Activated naive CD8-positive, alpha-beta T cell treated with anti-CD3 and anti-CD28 coated beads, Interleukin-2, amount 50 U/mL, for 24 hours (primary cell): ENCODE measurements around the gene KRTAP5-6.
A peak's percentile ranks its signal among the peaks of the same experiment; 100 is the strongest.

ENCODE experiments used
- ATAC-seq: fragments of 150-1000 bp; cut with Tn5 transposase; one replicate; pipeline ENCODE4 v1.10.0; 2021
- DNase-seq: peaks from one replicate; pipeline ENCODE4 v3.0.0; 2021
- H3K27ac Mint-ChIP-seq: one replicate; pipeline ENCODE4 v1.8.0; 2021; ENCODE audit warnings: mild to moderate bottlenecking, mixed read lengths
- H3K27me3 Mint-ChIP-seq: one replicate; pipeline ENCODE4 v1.8.0; 2021; ENCODE audit warnings: mixed read lengths
- H3K36me3 Mint-ChIP-seq: one replicate; pipeline ENCODE4 v1.8.0; 2021; ENCODE audit warnings: low read depth, mixed read lengths
- H3K4me1 Mint-ChIP-seq: one replicate; pipeline ENCODE4 v1.8.0; 2021; ENCODE audit warnings: mixed read lengths
- H3K4me3 Mint-ChIP-seq: one replicate; pipeline ENCODE4 v1.8.0; 2021; ENCODE audit warnings: mild to moderate bottlenecking, moderate library complexity, mixed read lengths
- H3K9me3 Mint-ChIP-seq: one replicate; pipeline ENCODE4 v1.8.0; 2021; ENCODE audit warnings: mixed read lengths

Gene KRTAP5-6

DNA sequence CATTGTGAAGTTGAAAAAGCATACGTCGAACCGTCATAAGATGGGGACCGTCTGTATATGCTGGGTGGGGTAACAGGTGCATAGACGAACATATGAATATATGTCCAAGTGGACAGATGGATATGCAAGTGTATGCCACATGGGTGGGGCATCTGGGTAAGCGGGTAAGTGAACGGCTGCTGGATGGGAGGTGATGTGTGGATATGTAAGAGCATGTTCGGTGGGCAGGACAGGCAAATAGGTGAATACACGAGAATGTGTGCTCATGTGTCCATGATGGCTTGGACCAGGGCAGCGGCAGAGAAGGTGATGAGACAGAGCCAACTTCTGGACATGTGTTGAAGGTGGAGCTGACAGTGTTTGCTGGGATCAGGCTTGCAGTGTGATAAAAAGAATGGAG, 41.4 kb downstream of the KRTAP5-6 start:
- peaks cover 11% of the 10 kb centered on the region for H3K4me1 Mint-ChIP-seq
- H3K36me3 Mint-ChIP-seq, result peaks cover 5% of the 10 kb centered on the region
- H3K9me3 Mint-ChIP-seq, result peaks cover 23% of the 10 kb centered on the region
- H3K4me3 Mint-ChIP-seq, result no peak overlapping the region
- DNase-seq (no peak), ATAC-seq (no peak)
- peaks cover 14% of the 10 kb centered on the region for H3K27me3 Mint-ChIP-seq
- no peak overlapping the region for H3K27ac Mint-ChIP-seq

DNA sequence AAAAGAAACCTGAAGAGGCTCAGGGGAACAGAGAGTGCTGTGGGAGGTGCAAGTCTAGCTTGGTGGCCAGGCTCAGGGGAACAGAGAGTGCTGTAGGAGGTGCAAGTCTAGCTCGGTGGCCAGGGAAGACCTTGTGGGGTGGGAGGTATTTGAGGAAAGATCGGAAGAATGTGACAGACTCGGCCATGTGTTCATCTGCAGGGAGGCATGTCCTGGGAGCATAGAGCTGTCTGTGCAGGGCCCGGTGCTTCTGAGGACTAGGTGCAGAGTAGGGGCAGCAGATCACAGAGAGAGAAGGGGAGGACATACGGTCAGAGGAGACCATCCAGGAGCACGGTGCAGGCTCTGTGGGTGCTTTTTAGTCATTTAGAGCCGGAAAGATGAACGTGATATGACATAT, 42.6 kb downstream of the KRTAP5-6 start:
- Mint-ChIP-seq H3K27me3 (peaks cover 11% of the 10 kb centered on the region), H3K27ac (no peak overlapping the region), H3K4me1 (no peaks in the 10 kb centered on the region), H3K4me3 (no peak overlapping the region), H3K36me3 (peaks cover 5% of the 10 kb centered on the region), H3K9me3 (peaks cover 23% of the 10 kb centered on the region)
- ATAC-seq (no peak), DNase-seq (no peak)

DNA sequence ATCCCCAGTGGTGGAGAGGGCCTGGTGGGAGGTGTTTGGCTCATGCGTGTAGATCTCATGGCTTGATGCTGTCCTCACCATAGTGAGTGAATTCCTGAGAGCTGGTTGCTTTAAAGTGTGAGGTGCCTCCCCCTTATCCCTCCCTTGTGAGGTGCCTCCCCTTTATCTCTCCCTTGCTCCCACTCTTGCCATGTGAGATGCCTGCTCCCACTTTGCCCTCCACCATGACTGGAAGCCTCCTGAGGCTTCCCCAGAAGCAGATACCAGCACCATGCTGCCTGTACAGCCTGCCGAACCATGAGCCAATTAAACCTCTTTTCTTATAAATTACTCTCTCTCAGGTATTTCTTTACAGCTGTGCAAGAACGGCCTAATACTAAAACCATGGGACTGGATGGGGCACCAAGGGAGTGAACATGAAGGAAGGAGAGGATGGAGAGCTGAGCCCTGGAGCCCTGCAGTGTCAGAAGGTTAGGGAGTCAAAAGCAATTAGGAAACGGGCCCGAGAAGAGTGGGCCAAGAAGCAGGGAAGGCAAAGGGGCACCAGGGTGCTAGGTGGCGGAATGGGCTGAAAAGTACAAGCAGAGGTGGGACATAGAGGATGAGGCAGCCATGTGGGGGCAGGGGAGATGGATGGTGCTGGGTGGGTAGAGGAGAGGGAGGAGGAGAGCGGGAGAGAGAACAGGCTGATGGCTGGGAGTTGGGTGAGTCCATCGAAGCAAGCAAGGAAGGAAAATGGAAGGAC, 44.0 kb downstream of the KRTAP5-6 start:
- peaks cover 17% of the 10 kb centered on the region for H3K9me3 Mint-ChIP-seq
- no peak for DNase-seq
- H3K36me3 Mint-ChIP-seq, result peaks cover 5% of the 10 kb centered on the region
- peaks cover 11% of the 10 kb centered on the region for H3K27me3 Mint-ChIP-seq
- no peak for ATAC-seq
- H3K27ac Mint-ChIP-seq, result no peak overlapping the region
- H3K4me3 Mint-ChIP-seq, result no peak overlapping the region
- H3K4me1 Mint-ChIP-seq, result no peaks in the 10 kb centered on the region

DNA sequence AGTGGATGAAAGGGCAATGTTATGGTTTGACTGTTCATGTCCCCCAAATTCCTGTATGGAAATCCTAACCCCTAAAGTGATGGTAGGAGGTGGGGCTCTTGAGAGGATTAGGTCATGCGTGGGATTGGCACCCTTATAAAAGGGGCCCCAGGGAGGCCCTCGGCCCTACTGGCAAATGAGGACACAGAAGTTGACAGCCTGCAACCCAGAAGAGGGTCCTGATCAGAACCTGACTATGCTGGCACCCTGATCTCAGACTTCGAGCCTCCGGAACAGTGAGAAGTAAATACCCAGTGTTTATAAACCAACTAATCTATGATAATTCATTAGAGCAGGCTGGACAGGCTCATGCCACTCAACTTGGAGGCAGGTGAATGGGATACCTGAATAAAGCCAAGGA, 44.7 kb downstream of the KRTAP5-6 start:
- Mint-ChIP-seq H3K27me3 (peaks cover 8% of the 10 kb centered on the region), H3K36me3 (peaks cover 3% of the 10 kb centered on the region), H3K4me3 (no peak overlapping the region), H3K9me3 (peaks cover 13% of the 10 kb centered on the region), H3K27ac (no peak overlapping the region), H3K4me1 (no peaks in the 10 kb centered on the region)
- ATAC-seq, result no peak
- no peak for DNase-seq

DNA sequence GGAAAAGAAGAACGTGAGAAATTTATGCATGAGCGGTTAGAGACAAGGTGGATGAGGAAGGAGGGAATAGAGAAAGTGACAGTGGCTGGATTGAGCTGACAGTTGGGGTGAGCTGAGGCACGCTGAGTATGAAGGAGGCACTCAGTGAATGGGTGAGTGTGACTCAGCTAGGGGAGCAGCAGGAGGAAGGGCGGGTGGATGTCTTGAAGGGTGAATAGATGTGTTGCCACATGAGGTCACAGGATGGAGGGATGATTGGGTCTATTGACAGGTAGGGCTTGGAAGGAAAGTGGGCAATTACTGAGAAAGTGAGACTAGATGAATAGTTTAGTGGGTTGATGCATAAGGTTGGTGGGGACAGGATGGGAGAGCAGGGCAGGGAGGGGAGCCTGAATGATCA, 45.4 kb downstream of the KRTAP5-6 start:
- DNase-seq, result no peak
- peak; percentile 74 for ATAC-seq
- H3K27me3 Mint-ChIP-seq, result peaks cover 8% of the 10 kb centered on the region
- no peak overlapping the region for H3K27ac Mint-ChIP-seq
- H3K36me3 Mint-ChIP-seq, result peaks cover 2% of the 10 kb centered on the region
- H3K4me3 Mint-ChIP-seq, result no peak overlapping the region
- peaks cover 10% of the 10 kb centered on the region for H3K9me3 Mint-ChIP-seq
- no peaks in the 10 kb centered on the region for H3K4me1 Mint-ChIP-seq

DNA sequence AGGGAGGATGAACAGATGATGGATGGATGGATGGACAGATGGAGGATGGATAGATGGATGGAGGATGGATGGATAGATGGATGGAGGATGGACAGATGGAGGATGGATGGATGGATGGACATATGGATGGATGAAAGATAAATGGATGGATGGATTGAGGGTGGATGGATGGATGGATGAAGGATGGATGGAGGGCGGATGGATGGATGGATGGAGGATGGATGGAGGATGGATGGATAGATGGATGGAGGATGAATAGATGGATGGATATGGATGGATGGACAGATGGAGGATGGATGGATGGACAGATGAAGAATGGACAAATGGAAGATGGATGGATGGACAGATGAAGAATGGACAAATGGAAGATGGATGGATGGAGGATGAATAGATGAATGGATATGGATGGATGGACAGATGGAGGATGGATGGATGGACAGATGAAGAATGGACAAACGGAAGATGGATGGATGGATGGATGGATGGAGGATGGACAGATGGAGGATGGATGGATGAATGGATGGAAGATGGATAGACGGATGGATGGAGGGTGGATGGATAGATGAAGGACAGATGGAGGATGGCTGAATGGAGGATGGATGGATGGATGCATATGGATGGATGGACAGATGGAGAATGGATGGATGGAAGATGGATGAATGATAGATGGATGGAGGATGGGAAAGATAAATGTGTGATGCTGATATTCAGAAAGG, 46.0 kb downstream of the KRTAP5-6 start:
- peaks cover 8% of the 10 kb centered on the region for H3K27me3 Mint-ChIP-seq
- H3K4me1 Mint-ChIP-seq, result no peaks in the 10 kb centered on the region
- H3K9me3 Mint-ChIP-seq, result peaks cover 4% of the 10 kb centered on the region
- H3K4me3 Mint-ChIP-seq, result no peak overlapping the region
- H3K36me3 Mint-ChIP-seq, result peaks cover 1% of the 10 kb centered on the region
- no peak for ATAC-seq
- no peak overlapping the region for H3K27ac Mint-ChIP-seq
- DNase-seq, result no peak

DNA sequence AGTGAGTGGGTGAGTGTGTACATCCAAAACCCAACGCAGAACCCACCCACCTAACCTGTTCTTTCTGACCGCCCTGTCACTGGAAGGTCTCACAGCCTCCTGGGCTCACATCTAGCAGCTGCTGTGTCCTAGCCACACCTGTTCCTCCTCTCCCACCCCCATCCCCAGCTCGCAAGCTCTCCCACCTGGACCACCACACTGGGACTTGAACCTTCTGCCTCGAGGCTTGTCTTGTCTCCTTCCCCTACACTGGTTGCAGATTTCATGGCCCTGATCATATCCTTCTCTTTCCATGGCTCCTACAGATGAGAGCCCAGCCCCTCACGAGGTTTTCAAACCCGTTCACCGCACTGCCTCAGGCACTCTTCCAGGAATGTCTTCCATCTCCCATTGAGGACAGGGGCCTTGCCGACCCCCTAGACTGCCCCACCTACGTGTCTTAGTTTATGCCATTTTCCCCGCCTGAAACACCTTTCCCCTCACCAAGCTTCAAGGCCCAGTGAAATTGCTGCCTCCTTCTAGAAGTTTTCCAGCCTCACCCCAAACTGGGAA, 46.7 kb downstream of the KRTAP5-6 start:
- peaks cover 8% of the 10 kb centered on the region for H3K27me3 Mint-ChIP-seq
- ATAC-seq, result no peak
- no peak for DNase-seq
- H3K4me1 Mint-ChIP-seq, result peaks cover 2% of the 10 kb centered on the region
- no peak overlapping the region for H3K4me3 Mint-ChIP-seq
- peaks cover 1% of the 10 kb centered on the region for H3K36me3 Mint-ChIP-seq
- H3K27ac Mint-ChIP-seq, result no peak overlapping the region
- peaks cover 4% of the 10 kb centered on the region for H3K9me3 Mint-ChIP-seq

DNA sequence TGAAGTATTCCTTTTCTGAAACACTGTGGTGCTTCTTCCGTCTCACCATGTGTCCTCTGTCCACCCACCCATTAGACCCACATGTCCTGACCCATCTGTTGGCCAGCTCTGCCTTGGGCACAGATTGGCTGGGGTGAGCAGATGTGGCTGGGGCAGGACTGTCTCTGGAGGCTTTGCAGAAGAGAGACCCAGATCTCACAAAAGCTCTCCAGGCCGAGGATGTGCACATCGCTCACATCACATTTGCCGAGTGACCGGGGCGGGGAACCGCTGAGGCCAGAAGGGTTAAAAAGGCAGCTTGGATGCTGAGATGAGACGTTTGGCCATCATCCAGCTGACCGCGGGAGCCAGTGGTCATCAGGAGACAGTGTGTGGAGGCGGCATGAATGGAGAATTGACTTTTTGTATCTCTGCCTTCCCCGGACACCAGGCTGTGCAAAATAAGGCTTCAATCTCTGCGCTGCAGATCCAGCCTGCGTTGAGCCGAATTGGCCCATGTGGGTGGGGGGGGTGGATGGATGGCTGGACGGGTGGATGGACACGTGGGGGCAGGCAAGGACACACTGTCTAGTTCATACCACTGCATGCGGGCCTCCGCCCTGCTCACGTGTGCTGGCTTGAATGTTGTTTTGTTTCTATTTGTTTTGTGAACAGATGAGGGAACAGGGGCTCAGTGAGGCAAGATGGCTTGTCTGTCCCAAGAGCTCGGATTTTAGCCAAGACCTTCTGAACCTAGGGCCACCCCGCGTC, 47.3 kb downstream of the KRTAP5-6 start:
- Mint-ChIP-seq H3K27me3 (peaks cover 5% of the 10 kb centered on the region), H3K36me3 (peaks cover 1% of the 10 kb centered on the region), H3K9me3 (peaks cover 4% of the 10 kb centered on the region), H3K4me1 (peaks cover 2% of the 10 kb centered on the region), H3K4me3 (no peak overlapping the region), H3K27ac (no peak overlapping the region)
- DNase-seq, result no peak
- ATAC-seq, result no peak

DNA sequence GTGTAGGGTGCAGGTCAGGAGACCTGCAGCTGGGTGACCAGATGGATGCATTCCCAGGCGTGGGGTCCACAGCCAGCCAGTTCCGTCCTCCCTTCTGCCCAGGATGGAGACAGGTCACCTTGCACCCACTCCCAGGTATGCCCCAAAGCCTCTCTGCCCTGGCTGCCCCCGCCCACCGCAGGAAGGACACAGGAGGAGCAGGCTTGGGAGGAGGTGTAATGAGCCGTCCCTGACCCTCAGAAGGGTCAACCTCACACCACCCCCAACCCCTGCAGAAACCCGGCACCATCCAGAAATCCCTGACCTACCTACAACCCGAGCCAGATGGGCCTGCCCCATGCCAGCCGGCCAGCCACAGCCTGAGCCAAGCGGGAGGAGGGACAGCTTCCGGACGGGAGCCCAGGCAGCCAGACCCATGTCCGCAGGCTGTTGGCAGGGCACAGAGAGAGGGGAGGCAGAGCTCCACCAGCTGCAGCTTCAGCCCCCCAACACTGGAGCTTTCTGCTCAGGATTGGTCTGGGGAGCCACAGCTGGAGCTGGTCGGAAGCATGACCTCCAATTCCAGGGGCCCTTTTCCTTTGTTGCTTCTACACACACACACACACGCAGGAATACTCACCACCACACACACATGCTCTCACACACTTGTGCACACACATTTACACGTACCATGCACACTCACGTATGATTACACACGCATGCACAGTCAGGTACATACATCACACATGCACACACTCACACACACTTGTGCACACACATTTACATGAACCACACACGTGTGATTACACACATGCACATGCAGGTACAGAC, 48.1 kb downstream of the KRTAP5-6 start:
- peaks cover 1% of the 10 kb centered on the region for H3K36me3 Mint-ChIP-seq
- no peak overlapping the region for H3K4me3 Mint-ChIP-seq
- ATAC-seq (no peak), DNase-seq (no peak)
- H3K4me1 Mint-ChIP-seq, result peaks cover 10% of the 10 kb centered on the region
- peaks cover 8% of the 10 kb centered on the region for H3K27me3 Mint-ChIP-seq
- no peak overlapping the region for H3K27ac Mint-ChIP-seq
- H3K9me3 Mint-ChIP-seq, result peaks cover 4% of the 10 kb centered on the region

DNA sequence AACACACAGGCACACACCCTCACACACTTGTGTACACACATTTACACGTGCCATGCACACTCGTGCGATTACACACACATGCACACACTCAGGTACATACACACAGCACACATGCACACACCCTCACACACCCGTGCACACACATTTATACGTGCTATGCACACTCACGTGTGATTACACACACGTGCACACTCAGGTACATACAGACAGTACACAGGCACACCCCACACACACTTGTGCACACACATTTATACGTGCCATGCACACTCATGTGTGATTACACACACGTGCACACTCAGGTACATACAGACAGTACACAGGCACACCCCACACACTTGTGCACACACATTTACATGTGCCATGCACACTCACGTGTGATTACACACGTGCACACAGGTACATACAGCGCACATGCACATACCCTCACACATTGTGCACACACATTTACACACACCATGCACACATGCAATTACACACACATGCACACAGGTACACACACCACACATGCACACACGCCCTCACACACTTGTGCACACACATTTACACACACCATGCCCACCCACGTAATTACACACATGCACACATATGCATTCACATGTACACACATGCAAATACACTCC, 48.8 kb downstream of the KRTAP5-6 start:
- Mint-ChIP-seq H3K9me3 (peaks cover 4% of the 10 kb centered on the region), H3K27me3 (peaks cover 13% of the 10 kb centered on the region), H3K4me3 (no peak overlapping the region), H3K4me1 (peaks cover 15% of the 10 kb centered on the region), H3K27ac (no peak overlapping the region), H3K36me3 (peaks cover 1% of the 10 kb centered on the region)
- DNase-seq (no peak), ATAC-seq (no peak)

DNA sequence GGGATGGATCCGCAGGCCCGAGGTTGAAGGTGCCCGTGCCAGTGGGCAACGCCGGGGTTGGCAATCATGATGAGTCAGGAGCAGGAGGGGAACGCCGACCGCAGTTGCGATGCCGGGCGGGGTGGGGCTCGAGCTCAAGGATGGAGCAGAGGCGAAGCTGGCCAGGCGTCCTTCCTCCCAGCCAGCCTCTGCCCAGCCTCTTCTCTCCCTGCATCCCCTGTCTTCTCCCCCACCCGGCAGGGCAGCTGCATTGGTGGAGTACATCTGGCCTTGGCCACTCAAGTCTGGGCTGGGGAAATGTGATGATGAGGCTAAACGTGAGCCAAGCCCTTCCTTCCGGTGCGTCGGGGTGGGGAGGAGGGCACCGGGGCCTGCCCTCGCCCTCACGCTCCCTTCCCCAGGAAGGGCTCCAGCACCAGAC, 49.5 kb downstream of the KRTAP5-6 start:
- no peak for DNase-seq
- Mint-ChIP-seq H3K4me1 (peaks cover 15% of the 10 kb centered on the region), H3K27me3 (peaks cover 13% of the 10 kb centered on the region), H3K4me3 (no peak overlapping the region), H3K27ac (no peak overlapping the region), H3K9me3 (peaks cover 4% of the 10 kb centered on the region), H3K36me3 (peaks cover 1% of the 10 kb centered on the region)
- no peak for ATAC-seq

DNA sequence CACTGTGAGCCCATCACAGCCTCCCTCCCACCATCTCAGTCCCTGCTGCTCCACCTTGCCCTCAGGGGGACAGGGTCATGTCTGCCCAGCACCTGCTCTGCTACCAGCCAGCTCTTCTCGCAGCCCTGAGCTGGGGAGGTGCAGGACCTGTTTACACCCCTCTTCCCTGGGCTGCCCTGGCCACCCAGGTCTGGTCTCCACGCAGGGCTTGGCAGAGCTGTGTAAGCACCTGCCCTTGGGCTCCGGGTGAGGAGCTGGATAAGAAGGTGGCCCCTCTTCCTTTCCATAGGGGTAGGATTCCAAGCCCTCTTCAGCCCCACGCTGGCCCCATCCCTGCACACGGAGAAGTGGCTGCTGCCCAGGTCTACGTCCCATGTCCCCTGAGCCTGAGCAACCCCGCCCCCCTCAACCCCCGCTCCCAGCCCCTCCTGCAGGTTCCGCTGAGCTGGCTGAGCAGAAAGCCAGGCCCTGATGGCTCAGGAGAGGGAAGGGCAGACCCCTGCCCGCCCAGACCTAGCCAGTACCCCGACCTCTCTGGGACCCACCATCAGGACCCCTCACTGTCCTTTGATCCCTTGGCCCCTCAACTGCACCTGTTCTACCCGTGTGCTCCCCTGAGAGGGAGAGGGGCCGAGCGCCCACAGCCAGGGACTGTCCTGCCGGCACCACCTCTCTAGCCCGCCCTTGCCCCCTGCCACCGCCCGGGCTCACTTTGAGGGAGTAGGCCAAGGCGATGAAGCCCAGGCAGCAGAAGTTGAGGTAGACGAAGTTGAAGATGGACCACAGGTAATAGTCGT, 50.2 kb downstream of the KRTAP5-6 start:
- H3K27me3 Mint-ChIP-seq, result peaks cover 13% of the 10 kb centered on the region
- H3K4me3 Mint-ChIP-seq, result no peak overlapping the region
- peaks cover 4% of the 10 kb centered on the region for H3K9me3 Mint-ChIP-seq
- no peak for DNase-seq
- no peak overlapping the region for H3K27ac Mint-ChIP-seq
- H3K36me3 Mint-ChIP-seq, result peaks cover 1% of the 10 kb centered on the region
- H3K4me1 Mint-ChIP-seq, result peaks cover 20% of the 10 kb centered on the region
- ATAC-seq, result no peak
